GM13976 (cell line): Measurements from ENCODE around the gene PXDC1.

Experiments
- DNase-seq: peaks from one replicate; pipeline ENCODE4 v3.0.0; 2012; ENCODE audit warnings: low spot score
- CTCF ChIP-seq: IDR thresholded peaks from 2 replicates; pipeline ENCODE4 v1.5.1; 2012; ENCODE audit warnings: borderline replicate concordance, mild to moderate bottlenecking; ENCODE audit not compliant: insufficient read depth; ENCODE audit errors: extremely low read depth, missing control alignments, control extremely low read depth
- in situ Hi-C: fragments of 300-500 bp; cut with MboI; formaldehyde crosslinking; loops from one replicate; pipeline ENCODE4 v1.12.0; 2022; ENCODE audit warnings: low sequenced_read_pairs, mixed read lengths, inconsistent platforms; ENCODE audit not compliant: unreplicated experiment

PXDC1 gene, protein sequence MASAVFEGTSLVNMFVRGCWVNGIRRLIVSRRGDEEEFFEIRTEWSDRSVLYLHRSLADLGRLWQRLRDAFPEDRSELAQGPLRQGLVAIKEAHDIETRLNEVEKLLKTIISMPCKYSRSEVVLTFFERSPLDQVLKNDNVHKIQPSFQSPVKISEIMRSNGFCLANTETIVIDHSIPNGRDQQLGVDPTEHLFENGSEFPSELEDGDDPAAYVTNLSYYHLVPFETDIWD

DNA sequence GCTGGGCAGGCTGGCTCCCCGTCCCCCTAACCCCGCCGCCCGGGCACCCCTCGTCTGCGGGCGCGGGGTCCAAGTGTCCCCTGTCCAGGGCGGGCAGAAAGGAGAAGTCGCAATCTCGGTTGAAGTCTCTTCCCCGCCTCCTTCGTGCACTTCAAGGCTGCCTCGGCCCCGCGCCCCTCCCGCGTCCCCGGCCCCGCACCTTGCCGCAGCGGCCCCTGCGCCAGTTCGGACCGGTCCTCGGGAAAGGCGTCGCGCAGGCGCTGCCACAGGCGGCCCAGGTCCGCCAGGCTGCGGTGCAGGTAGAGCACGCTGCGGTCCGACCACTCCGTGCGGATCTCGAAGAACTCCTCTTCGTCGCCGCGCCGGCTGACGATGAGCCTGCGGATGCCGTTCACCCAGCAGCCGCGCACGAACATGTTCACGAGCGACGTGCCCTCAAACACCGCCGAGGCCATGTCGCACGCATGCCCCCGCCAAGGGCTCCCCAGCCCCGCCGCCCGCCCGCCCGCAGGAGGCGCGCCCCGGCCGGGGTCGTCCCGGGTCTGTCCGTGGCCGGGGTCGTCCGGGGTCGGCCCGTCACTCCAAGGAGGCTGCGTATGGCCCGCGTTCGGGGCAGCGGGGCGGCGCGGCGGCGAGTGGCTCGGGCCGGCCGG is at the start of gene PXDC1:
Gene PXDC1 (minus strand): TSS at position 637 of the 653 bp plus-strand sequence. CDS start 182 bp downstream, at position 455.
- DNase-seq: peak; percentile 52
- no peak for TF ChIP-seq CTCF
- in situ Hi-C loops: no loop called here

DNA sequence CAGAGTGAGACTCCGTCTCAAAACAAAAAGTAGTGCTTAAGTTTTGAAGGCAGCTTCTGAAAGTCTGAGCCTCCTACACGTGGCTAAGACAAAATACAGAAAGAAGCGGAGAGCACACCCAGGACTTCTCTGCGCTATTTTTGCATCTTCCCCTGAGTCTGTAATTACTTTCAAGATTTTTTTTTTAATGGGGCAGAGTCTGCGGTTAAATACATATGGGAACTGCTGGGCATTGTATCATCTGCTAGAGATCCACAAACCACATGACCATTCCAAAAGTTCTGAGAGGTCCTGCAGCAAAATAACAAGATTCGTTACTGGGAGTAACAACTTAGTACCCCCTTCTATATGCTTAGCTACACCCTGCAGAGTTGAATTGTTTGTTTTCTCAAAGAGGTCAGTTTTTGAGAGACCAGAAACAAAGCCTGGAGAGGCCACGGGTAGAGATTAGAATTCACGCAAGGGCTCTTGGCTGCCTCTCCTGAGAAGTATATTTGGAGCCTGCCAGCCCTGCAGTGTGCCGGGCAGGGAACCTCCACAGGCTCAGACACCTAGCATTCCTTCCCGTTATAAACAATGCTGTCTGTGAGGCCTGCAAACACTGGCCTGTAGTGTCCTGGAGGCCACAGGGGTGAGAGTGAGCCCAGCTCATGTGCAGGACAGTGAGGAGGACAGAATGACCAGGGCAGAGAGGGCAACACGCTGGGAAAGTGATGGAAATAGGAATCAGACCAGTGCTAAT is 49.5 kb upstream of the PXDC1 start:
- DNase-seq: no peak
- in situ Hi-C loops: no loop called here
- TF ChIP-seq CTCF: no peak

DNA sequence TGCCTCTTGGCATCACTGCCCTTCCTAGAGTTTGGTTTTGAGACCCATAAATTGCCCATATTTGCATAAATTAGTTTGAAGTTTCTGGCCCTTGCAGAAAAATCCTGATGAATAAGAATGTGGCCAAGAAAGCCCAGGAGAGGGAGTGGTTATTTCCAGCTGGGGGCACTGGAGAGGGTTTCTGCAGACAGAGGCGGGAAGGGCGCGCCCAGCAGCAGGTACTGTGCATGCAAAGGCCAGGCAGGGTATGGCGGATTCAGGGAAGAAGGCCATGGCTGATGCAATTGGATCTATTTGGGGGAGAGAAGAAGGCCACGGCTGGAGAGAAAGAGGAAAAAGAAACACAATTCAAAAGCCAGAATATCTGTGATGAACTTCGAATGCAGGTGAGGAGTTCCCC is 48.2 kb upstream of the PXDC1 start:
- in situ Hi-C loops: no loop called here
- TF ChIP-seq CTCF: no peak
- no peak for DNase-seq

- in situ Hi-C loops: no loop called here
- no peak for TF ChIP-seq CTCF
- no peak for DNase-seq
Observed at GRCh38 chr6:3798055-3798919, 46.8 kb upstream of the PXDC1 start.

- TF ChIP-seq CTCF: no peak
- in situ Hi-C loops: no loop called here
- DNase-seq: no peak
Observed at GRCh38 chr6:3797231-3798054, 45.9 kb upstream of the PXDC1 start.
